T-helper 2 cell (primary cell): ENCODE results near the gene GTF2B.
"Not testable (repeated sequence)": the region's sequence is repeated elsewhere in the genome, so short reads cannot be mapped to it uniquely, and the experiment has no call there.

ENCODE experiments used
- DNase-seq, 5 experiments: peaks; one replicate each; pipeline versions ENCODE4 v3.0.0 to v3.0.0-alpha.2; 2012 to 2022

Gene GTF2B

GRCh38 chr1:88883156-88883555 is 8.2 kb downstream of the GTF2B start:
- DNase-seq: no peak

- not testable (repeated sequence) for DNase-seq
Observed at GRCh38 chr1:88880717-88881116, 10.7 kb downstream of the GTF2B start.

GRCh38 chr1:88878731-88879130 is 12.6 kb downstream of the GTF2B start:
- no peak for DNase-seq

- DNase-seq: no peak
Observed at GRCh38 chr1:88877911-88878310, 13.5 kb downstream of the GTF2B start.

- peak in 1 of 5 experiments; percentile 6 for DNase-seq
Observed at GRCh38 chr1:88877382-88877825, 14.0 kb downstream of the GTF2B start.

GRCh38 chr1:88876573-88877365 is 14.6 kb downstream of the GTF2B start:
- DNase-seq: no peak

DNA sequence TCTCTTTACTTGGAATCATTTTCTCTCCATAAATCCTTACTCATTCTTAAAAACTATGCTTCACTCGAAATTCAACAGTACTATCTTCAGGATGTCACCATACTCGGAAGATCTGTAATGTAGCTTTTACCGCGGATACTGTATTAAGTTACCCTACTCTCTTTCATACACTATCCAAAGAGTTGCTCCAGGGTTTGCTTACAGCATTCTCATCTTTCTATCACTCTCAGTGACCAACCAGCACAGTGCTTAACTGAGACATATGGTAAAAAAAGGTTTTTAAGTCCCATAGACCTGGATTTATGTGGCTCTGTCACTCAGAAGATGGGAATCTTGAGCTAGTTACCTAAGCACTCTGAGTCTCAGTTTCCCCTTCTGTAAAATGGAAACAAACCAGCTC is 15.8 kb downstream of the GTF2B start:
- no peak for DNase-seq

- no peak for DNase-seq
Observed at GRCh38 chr1:88873737-88874349, 17.5 kb downstream of the GTF2B start.

DNA sequence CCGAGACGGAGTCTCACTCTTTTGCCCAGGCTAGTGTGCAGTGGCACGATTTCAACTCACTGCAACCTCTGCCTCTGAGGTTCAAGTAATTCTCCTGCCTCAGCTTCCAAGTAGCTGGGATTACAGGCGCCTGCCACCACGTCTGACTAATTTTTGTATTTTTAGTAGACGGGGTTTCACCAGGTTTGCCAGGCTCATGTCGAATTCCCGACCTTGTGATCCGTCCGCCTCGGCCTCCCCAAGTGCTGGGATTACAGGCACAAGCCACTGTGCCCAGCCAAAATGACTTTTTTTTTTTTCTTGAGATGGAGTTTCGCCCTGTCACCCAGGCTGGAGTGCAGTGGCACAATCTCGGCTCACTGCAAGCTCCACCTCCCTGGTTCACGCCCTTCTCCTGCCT is 21.7 kb downstream of the GTF2B start:
- not testable (repeated sequence) for DNase-seq

DNA sequence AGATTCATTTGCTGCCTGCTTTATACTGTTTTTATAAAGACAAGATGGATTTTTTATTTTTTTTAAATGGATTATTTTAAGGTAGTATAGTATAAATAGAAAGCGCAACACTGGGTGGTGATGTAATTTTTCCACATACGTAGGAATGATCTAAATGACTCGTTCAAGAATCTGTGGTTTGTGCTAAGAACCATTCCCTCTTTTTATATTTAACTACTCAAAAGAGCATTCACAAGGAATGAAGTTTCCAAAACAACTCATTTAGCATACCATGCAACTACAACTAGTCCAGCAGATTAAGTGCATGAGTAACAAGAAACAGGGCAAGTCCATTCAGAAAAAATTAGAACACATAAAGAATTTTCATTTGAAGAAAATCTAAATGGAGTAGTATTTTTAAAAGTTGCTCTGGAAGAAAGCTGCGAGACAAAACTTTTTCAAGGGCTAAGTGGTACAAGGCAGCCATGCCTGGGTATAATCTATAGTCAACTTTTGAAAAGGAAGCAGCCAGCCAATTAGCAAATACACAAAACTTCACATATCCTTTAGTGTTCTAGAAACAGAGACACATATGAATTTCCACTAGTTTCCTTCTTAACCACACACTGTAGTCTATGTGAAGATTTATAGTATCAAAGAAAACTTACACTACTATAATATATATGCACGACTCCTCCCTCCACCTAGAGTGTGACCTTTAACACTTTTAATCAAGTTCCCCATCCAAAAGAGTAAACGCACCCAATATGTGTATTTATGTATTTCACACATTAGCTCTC is 23.4 kb downstream of the GTF2B start:
- DNase-seq: peak in 1 of 5 experiments; percentile 12

GRCh38 chr1:88851303-88852063 is 39.9 kb downstream of the GTF2B start:
- DNase-seq: no peak

- DNase-seq: no peak
Observed at GRCh38 chr1:88847643-88848042, 43.7 kb downstream of the GTF2B start.

GRCh38 chr1:88825721-88826120 is 65.6 kb downstream of the GTF2B start:
- no peak for DNase-seq

DNA sequence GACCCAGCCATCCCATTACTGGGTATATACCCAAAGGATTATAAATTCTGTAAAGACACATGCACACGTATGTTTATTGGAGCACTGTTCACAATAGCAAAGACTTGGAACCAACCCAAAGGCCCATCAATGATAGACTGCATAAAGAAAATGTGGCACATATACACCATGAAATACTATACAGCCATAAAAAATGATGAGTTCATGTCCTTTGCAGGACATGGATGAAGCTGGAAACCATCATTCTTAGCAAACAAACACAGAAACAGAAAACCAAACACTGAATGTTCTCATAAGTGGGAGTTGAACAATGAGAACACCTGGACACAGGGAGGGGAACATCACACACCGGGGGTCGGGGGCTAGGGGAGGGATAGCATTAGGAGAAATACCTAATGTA is 71.7 kb downstream of the GTF2B start:
- DNase-seq: not testable (repeated sequence)

DNA sequence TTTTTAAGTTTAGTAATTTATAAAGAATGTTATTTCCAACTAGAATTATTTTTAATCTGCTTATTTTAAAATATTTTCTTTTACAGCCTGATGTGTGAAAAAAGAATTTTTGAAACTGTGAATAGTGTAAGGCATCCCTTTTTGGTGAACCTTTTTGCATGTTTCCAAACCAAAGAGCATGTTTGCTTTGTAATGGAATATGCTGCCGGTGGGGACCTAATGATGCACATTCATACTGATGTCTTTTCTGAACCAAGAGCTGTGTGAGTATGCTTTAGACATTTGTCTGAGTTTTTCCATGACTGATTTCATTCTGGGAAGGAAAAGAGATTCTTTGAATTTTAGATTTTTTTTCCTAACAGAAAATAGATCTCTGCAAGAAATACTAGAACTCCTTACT is 77.9 kb downstream of the GTF2B start:
- no peak for DNase-seq

DNA sequence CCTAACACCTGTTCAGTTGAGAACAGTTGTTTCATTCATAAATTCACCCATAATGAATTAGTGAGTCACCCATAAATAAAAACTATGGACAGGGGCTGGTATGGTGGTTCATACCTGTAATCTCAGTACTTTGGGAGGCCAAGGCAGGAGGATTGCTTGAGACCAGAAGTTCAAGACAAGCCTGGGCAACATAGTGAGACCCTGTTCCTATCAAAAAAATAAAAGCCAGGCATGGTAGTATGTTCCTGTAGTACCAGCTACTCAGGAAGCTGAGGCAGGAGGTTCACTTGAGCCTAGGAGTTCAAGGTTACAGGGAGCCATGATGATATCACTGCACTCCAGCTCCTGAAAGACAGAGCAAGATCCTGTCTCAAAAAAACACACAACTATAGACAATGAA is 79.0 kb downstream of the GTF2B start:
- DNase-seq: no peak

GRCh38 chr1:88803444-88803843 is 87.9 kb downstream of the GTF2B start:
- DNase-seq: no peak

GRCh38 chr1:88802950-88803349 is 88.4 kb downstream of the GTF2B start:
- no peak for DNase-seq
